PC-9 (cell line): ENCODE measurements around the gene ACSM5. TPM values are rescaled to one million over a fixed set of nuclear protein-coding genes. Genes with fewer than 3 reads are reported as not detected.
A peak's percentile ranks its signal among the peaks of the same experiment; 100 is the strongest.

ENCODE experiments used
- BruUV-seq: library from RNA; stranded (reverse); fragments of 400-500 nt; replicated peaks from 2 replicates; lab custom pipeline; 2021; lab: Mats Ljungman, UMichigan
- CTCF ChIA-PET: fragments of 300-600 bp; sonication (Branson Sonifier 250); formaldehyde crosslinking; loops from one replicate; lab custom pipeline; 2022; ENCODE audit warnings: antibody characterized with exemption; lab: Charles Lee
- POLR2A ChIA-PET: fragments of 300-600 bp; sonication (Branson Sonifier 250); formaldehyde crosslinking; loops from one replicate; lab custom pipeline; 2022; ENCODE audit warnings: antibody characterized with exemption; ENCODE audit not compliant: unreplicated experiment; lab: Charles Lee
- DNase-seq, 2 experiments: peaks; one replicate each; pipeline versions ENCODE4 v3.0.0 to v3.0.0-alpha.2; 2015 to 2022; ENCODE audit warnings: mixed read lengths in 1 of 2
- H2AFZ ChIP-seq: fragments of 200-600 bp; sonication (generic); 2 replicates; pipeline ENCODE4 v1.8.1; 2017; ENCODE audit warnings: antibody characterized with exemption
- H3F3A ChIP-seq: fragments of 200-600 bp; sonication (generic); 2 replicates; pipeline ENCODE4 v1.8.1; 2017; ENCODE audit warnings: antibody characterized with exemption, mild to moderate bottlenecking, low read depth; ENCODE audit not compliant: insufficient read depth
- H3K27ac ChIP-seq: fragments of 200-600 bp; sonication (generic); 2 replicates; pipeline ENCODE4 v1.6.1; 2016; ENCODE audit warnings: mixed run types
- H3K27me3 ChIP-seq: fragments of 200-600 bp; sonication (generic); 2 replicates; pipeline ENCODE4 v1.6.1; 2016; ENCODE audit warnings: low read depth, mixed run types; ENCODE audit not compliant: insufficient read depth
- H3K36me3 ChIP-seq: fragments of 200-600 bp; sonication (generic); 2 replicates; pipeline ENCODE4 v1.6.1; 2016; ENCODE audit warnings: low read depth, mixed run types
- H3K4me1 ChIP-seq: fragments of 200-600 bp; sonication (generic); replicated peaks from 2 replicates; pipeline ENCODE4 v1.6.1; 2016; ENCODE audit warnings: mixed run types; ENCODE audit not compliant: insufficient read depth
- H3K4me2 ChIP-seq: fragments of 200-600 bp; sonication (generic); 2 replicates; pipeline ENCODE4 v1.6.1; 2017; ENCODE audit warnings: mixed run types
- H3K4me3 ChIP-seq: fragments of 200-600 bp; sonication (generic); 2 replicates; pipeline ENCODE4 v1.6.1; 2016; ENCODE audit warnings: mixed run types
- H3K79me2 ChIP-seq: fragments of 200-600 bp; sonication (generic); 2 replicates; pipeline ENCODE4 v1.6.1; 2017; ENCODE audit warnings: low read depth, mixed run types
- H3K9me2 ChIP-seq: fragments of 200-600 bp; sonication (generic); 2 replicates; pipeline ENCODE4 v1.8.1; 2017; ENCODE audit warnings: mild to moderate bottlenecking; ENCODE audit not compliant: insufficient read depth
- H3K9me3 ChIP-seq: fragments of 200-600 bp; sonication (generic); 2 replicates; pipeline ENCODE4 v1.8.1; 2016; ENCODE audit warnings: low read depth; ENCODE audit not compliant: insufficient read depth
- H4K20me1 ChIP-seq: fragments of 200-600 bp; sonication (generic); 2 replicates; pipeline ENCODE4 v1.8.1; 2017; ENCODE audit not compliant: insufficient read depth
- CTCF ChIP-seq: fragments of 200-600 bp; sonication (generic); conservative IDR thresholded peaks from 2 replicates; pipeline ENCODE4 v1.6.1; 2017; ENCODE audit warnings: mixed run types, antibody characterized with exemption, mild to moderate bottlenecking, moderate library complexity
- EZH2 ChIP-seq: fragments of 200-600 bp; sonication (generic); IDR thresholded peaks from 2 replicates; pipeline ENCODE4 v1.8.0; 2017; ENCODE audit warnings: antibody characterized with exemption, low read depth
- intact Hi-C: fragments of 100-400 bp; cut with micrococcal nuclease; formaldehyde crosslinking; loops from one replicate; pipeline ENCODE4 v1.10.0; 2022; ENCODE audit not compliant: unreplicated experiment
- total RNA-seq: library from RNA; stranded (reverse); gene quantifications from 2 replicates; pipeline ENCODE4 v1.2.3, GENCODE V29; 2021

Gene ACSM5
- total RNA-seq, 1 experiment from 2014 or later: not detected

GRCh38 chr16:20383106-20384029, 26.0 kb upstream of the ACSM5 start:
- intact Hi-C loops: loop anchor here (1.0 to 10.0 kb wide), 4 partner anchors 321 to 825 kb away; no protein-coding TSS in a partner anchor
- peak; percentile 44 to 58 for DNase-seq
- no peak overlapping the region for H3K4me2 ChIP-seq
- TF ChIP-seq EZH2 (no peak), CTCF (peak; percentile 83)
- H3K9me3 ChIP-seq: no peaks in the 10 kb centered on the region
- no peak overlapping the region for H3K27ac ChIP-seq
- H4K20me1 ChIP-seq: no peaks in the 10 kb centered on the region; the same call in 1 of the 2 replicates
- H3K36me3 ChIP-seq: no peaks in the 10 kb centered on the region
- H3F3A ChIP-seq: no peaks in the 10 kb centered on the region
- no peaks in the 10 kb centered on the region for H3K9me2 ChIP-seq
- no peak overlapping the region for H3K4me3 ChIP-seq
- BruUV-seq: no TSS peak
- CTCF ChIA-PET: interaction anchor here (0.7 to 1.3 kb wide), 2 partner anchors 800 to 951 kb away, joined by 3 read pairs; no protein-coding TSS in a partner anchor
- H2AFZ ChIP-seq: no peak overlapping the region
- no peaks in the 10 kb centered on the region; the same call in 1 of the 2 replicates for H3K27me3 ChIP-seq
- no peaks in the 10 kb centered on the region for H3K4me1 ChIP-seq
- POLR2A ChIA-PET: interaction anchor here (0.6 kb wide), 1 partner anchor 807 kb away, joined by 15 read pairs; no protein-coding TSS in a partner anchor
- H3K79me2 ChIP-seq: no peaks in the 10 kb centered on the region

- H3K4me1 ChIP-seq: no peaks in the 10 kb centered on the region
- no peaks in the 10 kb centered on the region; the same call in 1 of the 2 replicates for H4K20me1 ChIP-seq
- H3K4me3 ChIP-seq: no peak overlapping the region
- H3K36me3 ChIP-seq: no peaks in the 10 kb centered on the region
- TF ChIP-seq EZH2 (no peak), CTCF (peak; percentile 82)
- ChIA-PET CTCF (interaction anchor here (0.5 to 1.3 kb wide), 9 partner anchors 23 to 1729 kb away, joined by 3 to 13 read pairs (median 5); no protein-coding TSS in a partner anchor), POLR2A (no interaction called here)
- no peaks in the 10 kb centered on the region for H3K9me2 ChIP-seq
- DNase-seq: peak in 1 of 2 experiments; percentile 65
- H3K27me3 ChIP-seq: no peaks in the 10 kb centered on the region; the same call in 1 of the 2 replicates
- H3F3A ChIP-seq: no peaks in the 10 kb centered on the region
- H3K27ac ChIP-seq: no peak overlapping the region
- no peaks in the 10 kb centered on the region for H3K79me2 ChIP-seq
- no peak overlapping the region for H3K4me2 ChIP-seq
- intact Hi-C loops: loop anchor here (2.0 to 10.0 kb wide), 2 partner anchors 319 to 827 kb away; no protein-coding TSS in a partner anchor
- no peak overlapping the region for H2AFZ ChIP-seq
- no TSS peak for BruUV-seq
- no peaks in the 10 kb centered on the region for H3K9me3 ChIP-seq
Measured at GRCh38 chr16:20385844-20386832, 23.2 kb upstream of the ACSM5 start.
